AG04450 (cell line): ENCODE results near the gene SLC27A5. TPM values are rescaled to one million over a fixed set of nuclear protein-coding genes. Genes with fewer than 3 reads are reported as not detected.

Experiments
- CTCF ChIA-PET: fragments of 300-600, 350-600 bp; formaldehyde crosslinking; extraction: SDS; loops from one replicate; lab custom pipeline; 2022; ENCODE audit warnings: antibody characterized with exemption, inconsistent platforms; lab: Charles Lee
- POLR2A ChIA-PET: fragments of 350-600 bp; formaldehyde crosslinking; extraction: SDS; loops from one replicate; lab custom pipeline; 2021; ENCODE audit warnings: antibody characterized with exemption, inconsistent platforms; lab: Yijun Ruan, JAX
- DNase-seq: peaks from one replicate; pipeline ENCODE4 v3.0.0-alpha.2; 2011; ENCODE audit warnings: low read depth, low spot score
- H3K27ac ChIP-seq: one replicate; pipeline ENCODE4 v1.5.1; 2012; ENCODE audit warnings: low read depth, low read length, control low read depth
- H3K27me3 ChIP-seq: one replicate; pipeline ENCODE4 v1.6.0; 2012; ENCODE audit warnings: low read length; ENCODE audit not compliant: control insufficient read depth, insufficient read depth
- H3K4me3 ChIP-seq: 2 replicates; pipeline ENCODE4 v1.5.1; 2011; ENCODE audit warnings: mild to moderate bottlenecking, low read depth, low read length, control low read depth
- H3K9me3 ChIP-seq: 2 replicates; pipeline ENCODE4 v1.5.1; 2012; ENCODE audit warnings: low read length; ENCODE audit not compliant: control insufficient read depth, insufficient read depth
- CTCF ChIP-seq: IDR thresholded peaks from 2 replicates; pipeline ENCODE4 v1.5.1; 2011; ENCODE audit warnings: low read depth, low read length, control low read depth, inconsistent platforms
- polyA plus RNA-seq: library from polyadenylated mRNA; depleted of rRNA; stranded (reverse); fragments of >200 nt; gene quantifications from 2 replicates; pipeline ENCODE4 v1.2.3, GENCODE V29; 2011

SLC27A5 gene
- polyA plus RNA-seq, 1 experiment: 7.4 TPM

- peak; percentile 69 for TF ChIP-seq CTCF
- CTCF ChIA-PET: interaction anchor here (0.7 to 4.1 kb wide), 21 partner anchors 9 to 155 kb away, joined by 3 to 22 read pairs (median 5); partner anchors contain the start of genes CHMP2A, TRIM28 and UBE2M
- Histone ChIP-seq H3K27ac (peak within 1 kb of the TSS; percentile 93), H3K4me3 (peak within 1 kb of the TSS; percentile 89), H3K27me3 (no peaks in the 10 kb centered on the region), H3K9me3 (no peaks in the 10 kb centered on the region; the same call in 1 of the 2 replicates)
- POLR2A ChIA-PET: interaction anchor here (0.8 to 3.9 kb wide), 20 partner anchors 14 to 241 kb away, joined by 3 to 54 read pairs (median 4); partner anchors contain the start of genes CHMP2A, TRIM28, UBE2M and ZNF324B
- DNase-seq: peak; percentile 92
Observed at GRCh38 chr19:58519355-58520256, 7.8 kb upstream of the SLC27A5 start, which contains the start of gene ZBTB45. Gene ZBTB45, minus strand, starts transcription at chr19:58519810. Its CDS starts 2,137 bp downstream, at chr19:58517673.

- DNase-seq: no peak
- H3K27me3 ChIP-seq: no peaks in the 10 kb centered on the region
- H3K4me3 ChIP-seq: peak overlapping the region; percentile 89
- H3K27ac ChIP-seq: peak overlapping the region; percentile 93
- no peaks in the 10 kb centered on the region; the same call in 1 of the 2 replicates for H3K9me3 ChIP-seq
- peak; percentile 85 for TF ChIP-seq CTCF
- CTCF ChIA-PET: interaction anchor here (0.7 to 4.1 kb wide), 16 partner anchors 10 to 155 kb away, joined by 3 to 22 read pairs (median 6); partner anchors contain the start of genes CHMP2A, TRIM28 and UBE2M
- POLR2A ChIA-PET: interaction anchor here (0.7 to 3.9 kb wide), 10 partner anchors 19 to 214 kb away, joined by 3 to 54 read pairs (median 7); partner anchors contain the start of genes CHMP2A, ERVK3-1, TRIM28 and UBE2M
Observed at GRCh38 chr19:58519087-58519354, 7.2 kb upstream of the SLC27A5 start.

GRCh38 chr19:58518256-58519086 is 6.7 kb upstream of the SLC27A5 start:
- DNase-seq: no peak
- Histone ChIP-seq H3K9me3 (no peaks in the 10 kb centered on the region; the same call in 1 of the 2 replicates), H3K4me3 (peak overlapping the region; percentile 89), H3K27me3 (no peaks in the 10 kb centered on the region), H3K27ac (peak overlapping the region; percentile 93)
- no peak for TF ChIP-seq CTCF
- POLR2A ChIA-PET: interaction anchor here (0.7 to 3.9 kb wide), 8 partner anchors 19 to 214 kb away, joined by 3 to 54 read pairs (median 8); partner anchors contain the start of genes CHMP2A, ERVK3-1, TRIM28 and UBE2M
- CTCF ChIA-PET: interaction anchor here (0.5 to 4.1 kb wide), 17 partner anchors 9 to 154 kb away, joined by 3 to 22 read pairs (median 5); partner anchors contain the start of genes CHMP2A, TRIM28 and UBE2M

- H3K9me3 ChIP-seq: no peaks in the 10 kb centered on the region; the same call in 1 of the 2 replicates
- TF ChIP-seq CTCF: no peak
- H3K4me3 ChIP-seq: no peak overlapping the region
- CTCF ChIA-PET: interaction anchor here (2.2 to 4.1 kb wide), 2 partner anchors 8 to 64 kb away, joined by 16 to 22 read pairs; no protein-coding TSS in a partner anchor
- POLR2A ChIA-PET: interaction anchor here (3.9 kb wide), 1 partner anchor 27 kb away, joined by 54 read pairs; the partner anchor contains the start of gene TRIM28
- DNase-seq: no peak
- H3K27ac ChIP-seq: no peak overlapping the region
- no peaks in the 10 kb centered on the region for H3K27me3 ChIP-seq
Observed at GRCh38 chr19:58516964-58517833, 5.4 kb upstream of the SLC27A5 start.
